HL-60 (cell line): ENCODE results near the gene ALPG.
A peak's percentile ranks its signal among the peaks of the same experiment; 100 is the strongest.
"Not testable (repeated sequence)": the region's sequence is repeated elsewhere in the genome, so short reads cannot be mapped to it uniquely, and the experiment has no call there.

Experiments
- DNase-seq, 2 experiments: peaks; one replicate each; pipeline ENCODE4 v3.0.0-alpha.2; 2010 to 2020; ENCODE audit warnings: low read depth in 1 of 2, low spot score in 1 of 2
- H3K27ac ChIP-seq: fragments of 250-450 bp; sonication (Bioruptor Pico); replicated peaks from 2 replicates; pipeline ENCODE4 v1.5.1; 2020; ENCODE audit warnings: mild to moderate bottlenecking, moderate library complexity
- H3K27me3 ChIP-seq: fragments of 250-450 bp; sonication (Bioruptor Pico); 2 replicates; pipeline ENCODE4 v1.5.1; 2021; ENCODE audit warnings: mild to moderate bottlenecking, moderate library complexity; ENCODE audit not compliant: insufficient read depth, poor library complexity, severe bottlenecking
- H3K4me3 ChIP-seq: replicated peaks from 2 replicates; pipeline ENCODE4 v1.5.1; 2011; ENCODE audit warnings: mild to moderate bottlenecking, control low read depth, low read length; ENCODE audit not compliant: insufficient read depth
- CTCF ChIP-seq: IDR thresholded peaks from one replicate; pipeline ENCODE4 v1.5.1; 2011; ENCODE audit warnings: low read length, control low read depth, inconsistent platforms; ENCODE audit not compliant: insufficient read depth
- GABPA ChIP-seq: IDR thresholded peaks from 2 replicates; pipeline ENCODE4 v1.6.1; 2012; ENCODE audit warnings: low read depth
- POLR2AphosphoS5 ChIP-seq: IDR thresholded peaks from 2 replicates; pipeline ENCODE4 v1.6.1; 2012; ENCODE audit warnings: low read depth
- REST ChIP-seq: IDR thresholded peaks from 2 replicates; pipeline ENCODE4 v1.6.1; 2012; ENCODE audit warnings: low read depth; ENCODE audit not compliant: insufficient replicate concordance
- SPI1 ChIP-seq: IDR thresholded peaks from 2 replicates; pipeline ENCODE4 v1.6.1; 2012; ENCODE audit warnings: low read depth, mild to moderate bottlenecking, borderline replicate concordance

The ALPG gene

GRCh38 chr2:232438951-232439757 is 32.5 kb downstream of the ALPG start:
- DNase-seq, result no peak
- H3K27ac ChIP-seq, result no peak overlapping the region
- H3K27me3 ChIP-seq, result no peaks in the 10 kb centered on the region
- no peak overlapping the region for H3K4me3 ChIP-seq
- no peak for TF ChIP-seq POLR2AphosphoS5
- no peak for TF ChIP-seq SPI1
- no peak for TF ChIP-seq REST
- no peak for TF ChIP-seq CTCF
- no peak for TF ChIP-seq GABPA

GRCh38 chr2:232439758-232440135 is 33.1 kb downstream of the ALPG start:
- DNase-seq, result no peak
- no peak overlapping the region for H3K27ac ChIP-seq
- TF ChIP-seq SPI1 (no peak), REST (no peak), GABPA (no peak), POLR2AphosphoS5 (no peak), CTCF (no peak)
- no peaks in the 10 kb centered on the region for H3K27me3 ChIP-seq
- no peak overlapping the region for H3K4me3 ChIP-seq

- H3K4me3 ChIP-seq, H3K27ac ChIP-seq, H3K27me3 ChIP-seq: not testable (repeated sequence)
- TF ChIP-seq CTCF, result peak; percentile 59
- peak; percentile 49 to 81 for DNase-seq
Measured at GRCh38 chr2:232440220-232441018, 33.8 kb downstream of the ALPG start.
